ENCODE data around the gene PITX3. TPM values are rescaled to one million over a fixed set of nuclear protein-coding genes. Genes with fewer than 3 reads are reported as not detected.

Gene PITX3
- total RNA-seq, 1 experiment from 2014 or later, result 0.81 TPM

GRCh38 chr10:102261842-102262241 is 20.5 kb upstream of the PITX3 start (continued):
- TF ChIP-seq FOXP4 (CRISPR knock-in tag; IDR thresholded peaks at IDR 0.05), result no peak

GRCh38 chr10:102261196-102261595 is 19.9 kb upstream of the PITX3 start:
- POLR2A ChIA-PET, result no interaction called here
- Mint-ChIP-seq H3K27me3 (ENCODE audit: low read depth) (no peaks in the 10 kb centered on the region), H3K4me3 (no peak overlapping the region), H3K9me3 (no peaks in the 10 kb centered on the region), H3K4me1 (peaks cover 4% of the 10 kb centered on the region; the same call in 1 of the 2 replicates), H3K36me3 (peaks cover 7% of the 10 kb centered on the region; the same call in 1 of the 2 replicates), H3K27ac (no peak overlapping the region)
- CTCF ChIA-PET, result interaction anchor here (1.2 to 3.4 kb wide), 3 partner anchors 30 to 322 kb away, joined by 3 to 8 read pairs (median 4); no protein-coding TSS in a partner anchor
- DNase-seq (ENCODE audit: low spot score) (no peak), ATAC-seq (no peak)
- TF ChIP-seq STAT6 (CRISPR knock-in tag; conservative IDR thresholded peaks at IDR 0.05; ENCODE audit: low read depth), result no peak
- no peak for TF ChIP-seq NR1H2 (CRISPR knock-in tag; IDR thresholded peaks at IDR 0.05)
- no peak for TF ChIP-seq ZNF219 (CRISPR knock-in tag; IDR thresholded peaks at IDR 0.05; ENCODE audit: borderline replicate concordance)
- no peak for TF ChIP-seq MYBL2 (CRISPR knock-in tag; IDR thresholded peaks at IDR 0.05)
- TF ChIP-seq ZNF532 (CRISPR knock-in tag; IDR thresholded peaks at IDR 0.05; ENCODE audit: borderline replicate concordance), result no peak
- TF ChIP-seq USF2 (CRISPR knock-in tag; IDR thresholded peaks at IDR 0.05), result no peak
- no peak for TF ChIP-seq GRHL2 (CRISPR knock-in tag; IDR thresholded peaks at IDR 0.05; ENCODE audit: insufficient replicate concordance, severe bottlenecking)
- no peak for TF ChIP-seq ZNF416 (CRISPR knock-in tag; IDR thresholded peaks at IDR 0.05)
- TF ChIP-seq ZNF317 (CRISPR knock-in tag; IDR thresholded peaks at IDR 0.05; ENCODE audit: borderline replicate concordance, low read depth), result no peak

- DNase-seq (ENCODE audit: low spot score) (no peak), ATAC-seq (no peak)
- no peak overlapping the region for H3K4me3 Mint-ChIP-seq
- POLR2A ChIA-PET, result no interaction called here
- H3K27ac Mint-ChIP-seq, result no peak overlapping the region
- H3K4me1 Mint-ChIP-seq, result no peaks in the 10 kb centered on the region
- H3K36me3 Mint-ChIP-seq, result peaks cover 7% of the 10 kb centered on the region; the same call in 1 of the 2 replicates
- no peaks in the 10 kb centered on the region for H3K27me3 Mint-ChIP-seq (ENCODE audit: low read depth)
- H3K9me3 Mint-ChIP-seq, result no peaks in the 10 kb centered on the region
- CTCF ChIA-PET, result no interaction called here
- TF ChIP-seq CREM (CRISPR knock-in tag; IDR thresholded peaks at IDR 0.05) (no peak), ZBTB43 (CRISPR knock-in tag; IDR thresholded peaks at IDR 0.05) (no peak), ATF1 (CRISPR knock-in tag; IDR thresholded peaks at IDR 0.05) (no peak), FOXK1 (CRISPR knock-in tag; IDR thresholded peaks at IDR 0.05) (no peak), IRF1 (CRISPR knock-in tag; IDR thresholded peaks at IDR 0.05) (no peak), ZNF671 (CRISPR knock-in tag; IDR thresholded peaks at IDR 0.05) (no peak), KAT7 (CRISPR knock-in tag; IDR thresholded peaks at IDR 0.05; ENCODE audit: borderline replicate concordance) (no peak), ZNF138 (CRISPR knock-in tag; conservative IDR thresholded peaks at IDR 0.05) (no peak), OVOL2 (CRISPR knock-in tag; IDR thresholded peaks at IDR 0.05; ENCODE audit: borderline replicate concordance) (no peak), ZNF219 (CRISPR knock-in tag; IDR thresholded peaks at IDR 0.05; ENCODE audit: borderline replicate concordance) (no peak), ATF2 (CRISPR knock-in tag; IDR thresholded peaks at IDR 0.05; ENCODE audit: borderline replicate concordance, low read depth) (no peak)
Measured at GRCh38 chr10:102255404-102255803, 14.1 kb upstream of the PITX3 start.
